AG04450 (cell line): ENCODE data around the gene SOCS6. TPM values are rescaled to one million over a fixed set of nuclear protein-coding genes. Genes with fewer than 3 reads are reported as not detected.
A peak's percentile ranks its signal among the peaks of the same experiment; 100 is the strongest.

Source experiments
- CTCF ChIA-PET: fragments of 300-600, 350-600 bp; formaldehyde crosslinking; extraction: SDS; loops from one replicate; lab custom pipeline; 2022; ENCODE audit warnings: antibody characterized with exemption, inconsistent platforms; lab: Charles Lee
- POLR2A ChIA-PET: fragments of 350-600 bp; formaldehyde crosslinking; extraction: SDS; loops from one replicate; lab custom pipeline; 2021; ENCODE audit warnings: antibody characterized with exemption, inconsistent platforms; lab: Yijun Ruan, JAX
- DNase-seq: peaks from one replicate; pipeline ENCODE4 v3.0.0-alpha.2; 2011; ENCODE audit warnings: low read depth, low spot score
- H3K27ac ChIP-seq: one replicate; pipeline ENCODE4 v1.5.1; 2012; ENCODE audit warnings: low read depth, low read length, control low read depth
- H3K27me3 ChIP-seq: one replicate; pipeline ENCODE4 v1.6.0; 2012; ENCODE audit warnings: low read length; ENCODE audit not compliant: control insufficient read depth, insufficient read depth
- H3K4me3 ChIP-seq: 2 replicates; pipeline ENCODE4 v1.5.1; 2011; ENCODE audit warnings: mild to moderate bottlenecking, low read depth, low read length, control low read depth
- H3K9me3 ChIP-seq: 2 replicates; pipeline ENCODE4 v1.5.1; 2012; ENCODE audit warnings: low read length; ENCODE audit not compliant: control insufficient read depth, insufficient read depth
- polyA plus RNA-seq: library from polyadenylated mRNA; depleted of rRNA; stranded (reverse); fragments of >200 nt; gene quantifications from 2 replicates; pipeline ENCODE4 v1.2.3, GENCODE V29; 2011
- TF ChIP-seq, protein P1 (sequence below): IDR thresholded peaks from 2 replicates; pipeline ENCODE4 v1.5.1; 2011; ENCODE audit warnings: low read depth, low read length, control low read depth, inconsistent platforms

Gene SOCS6
- polyA plus RNA-seq, 1 experiment, result 26.7 TPM

DNA sequence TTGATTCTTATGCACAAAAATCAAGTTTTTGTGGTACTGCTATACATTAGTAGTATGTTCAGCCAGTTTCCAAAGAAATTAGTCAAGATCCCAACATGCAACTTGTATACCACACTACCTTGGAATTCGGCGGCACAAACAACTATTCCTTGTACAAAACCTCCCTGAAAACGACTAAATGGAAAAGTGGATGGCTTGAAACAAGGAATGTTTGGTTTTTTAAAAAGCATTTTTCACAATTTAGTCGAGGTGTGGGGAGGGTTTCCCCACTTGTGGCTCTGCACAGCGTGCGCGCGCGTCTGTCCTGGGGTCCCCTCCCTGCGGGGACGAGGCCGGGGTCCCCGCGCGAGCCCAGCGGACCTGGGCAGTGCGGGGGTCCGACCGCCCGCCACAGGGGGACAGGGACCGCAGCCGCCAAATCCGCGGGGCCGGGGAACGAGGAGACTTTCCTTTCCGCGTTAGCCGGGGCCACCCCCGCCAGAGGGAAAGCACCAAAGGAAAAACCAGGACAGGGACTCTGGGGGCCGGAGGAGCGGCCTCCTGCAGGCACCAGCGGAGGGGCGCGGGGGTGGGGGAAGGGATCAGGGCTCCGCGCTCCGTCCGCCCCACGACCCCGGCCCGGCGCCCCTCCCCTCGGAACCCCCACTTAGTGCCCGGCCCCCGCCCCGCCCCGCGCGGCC is 534 bp upstream of the SOCS6 start:
- no peaks in the 10 kb centered on the region for H3K27me3 ChIP-seq
- peak overlapping the region; percentile 31 for H3K27ac ChIP-seq
- CTCF ChIA-PET, result no interaction called here

DNA sequence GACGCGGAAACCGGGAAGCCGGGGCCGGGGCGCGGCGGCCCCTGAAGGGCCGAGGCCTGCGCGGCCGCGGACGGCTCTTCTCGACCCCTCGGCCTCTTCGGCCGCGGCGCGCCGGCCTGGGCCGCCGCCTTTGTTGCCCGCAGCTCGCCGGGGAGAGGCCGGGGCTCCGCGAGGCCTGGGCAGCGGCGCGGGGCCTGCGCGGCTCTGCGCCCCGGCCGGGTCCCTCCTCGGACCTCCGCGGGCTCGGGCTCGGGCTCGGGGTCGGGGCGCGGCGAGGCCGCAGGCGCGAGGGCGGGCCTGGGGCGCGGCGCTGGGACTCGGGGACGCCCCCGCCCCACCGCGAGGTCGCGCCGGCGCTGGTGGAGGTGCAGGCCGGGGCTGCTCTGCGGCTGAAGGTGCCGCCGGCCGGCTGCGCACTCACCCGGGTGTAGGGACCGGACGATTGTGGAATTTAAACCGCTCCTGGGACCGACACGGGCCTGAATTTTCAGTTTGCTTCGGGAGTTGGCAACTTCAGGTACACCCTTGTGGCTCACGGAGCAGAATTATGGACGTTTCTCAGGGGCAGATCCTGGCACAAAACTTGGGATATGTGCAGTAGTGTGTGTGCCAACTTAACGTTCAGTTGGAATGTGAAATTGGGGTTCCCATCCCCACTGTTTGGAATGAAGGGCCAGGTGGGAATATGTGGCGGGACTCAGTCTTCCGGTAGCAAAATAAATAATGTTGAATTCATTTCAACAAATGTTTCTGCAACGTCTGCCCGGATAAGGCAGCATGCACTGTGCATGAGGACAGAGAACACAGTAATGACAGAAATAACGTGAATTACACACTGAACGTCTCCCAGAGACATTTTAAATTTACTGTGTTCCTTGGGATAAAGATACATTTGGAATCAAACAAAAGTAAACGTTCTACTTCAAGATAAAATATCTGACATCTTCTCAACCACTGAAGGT is 787 bp downstream of the SOCS6 start:
- peak overlapping the region; percentile 63 for H3K27ac ChIP-seq
- ChIA-PET CTCF (interaction anchor here (0.7 kb wide), 1 partner anchor 144 kb away, joined by 10 read pairs; no protein-coding TSS in a partner anchor), POLR2A (interaction anchor here (0.9 to 1.4 kb wide), 2 partner anchors 16 to 68 kb away, joined by 3 to 6 read pairs; no protein-coding TSS in a partner anchor)
- H3K27me3 ChIP-seq, result no peaks in the 10 kb centered on the region
- no peak for DNase-seq
- no peaks in the 10 kb centered on the region for H3K9me3 ChIP-seq
- H3K4me3 ChIP-seq, result peak overlapping the region; percentile 83
- TF ChIP-seq, protein P1, sequence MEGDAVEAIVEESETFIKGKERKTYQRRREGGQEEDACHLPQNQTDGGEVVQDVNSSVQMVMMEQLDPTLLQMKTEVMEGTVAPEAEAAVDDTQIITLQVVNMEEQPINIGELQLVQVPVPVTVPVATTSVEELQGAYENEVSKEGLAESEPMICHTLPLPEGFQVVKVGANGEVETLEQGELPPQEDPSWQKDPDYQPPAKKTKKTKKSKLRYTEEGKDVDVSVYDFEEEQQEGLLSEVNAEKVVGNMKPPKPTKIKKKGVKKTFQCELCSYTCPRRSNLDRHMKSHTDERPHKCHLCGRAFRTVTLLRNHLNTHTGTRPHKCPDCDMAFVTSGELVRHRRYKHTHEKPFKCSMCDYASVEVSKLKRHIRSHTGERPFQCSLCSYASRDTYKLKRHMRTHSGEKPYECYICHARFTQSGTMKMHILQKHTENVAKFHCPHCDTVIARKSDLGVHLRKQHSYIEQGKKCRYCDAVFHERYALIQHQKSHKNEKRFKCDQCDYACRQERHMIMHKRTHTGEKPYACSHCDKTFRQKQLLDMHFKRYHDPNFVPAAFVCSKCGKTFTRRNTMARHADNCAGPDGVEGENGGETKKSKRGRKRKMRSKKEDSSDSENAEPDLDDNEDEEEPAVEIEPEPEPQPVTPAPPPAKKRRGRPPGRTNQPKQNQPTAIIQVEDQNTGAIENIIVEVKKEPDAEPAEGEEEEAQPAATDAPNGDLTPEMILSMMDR, result no peak

More for the DNA sequence above, 534 bp upstream of the SOCS6 start:
- DNase-seq, result no peak
- POLR2A ChIA-PET, result interaction anchor here (0.9 to 1.4 kb wide), 2 partner anchors 17 to 69 kb away, joined by 3 to 6 read pairs; no protein-coding TSS in a partner anchor
- peak overlapping the region; percentile 64 for H3K4me3 ChIP-seq
- TF ChIP-seq, protein P1, result no peak; the same call in 1 of the 2 replicates
- H3K9me3 ChIP-seq, result no peaks in the 10 kb centered on the region

DNA sequence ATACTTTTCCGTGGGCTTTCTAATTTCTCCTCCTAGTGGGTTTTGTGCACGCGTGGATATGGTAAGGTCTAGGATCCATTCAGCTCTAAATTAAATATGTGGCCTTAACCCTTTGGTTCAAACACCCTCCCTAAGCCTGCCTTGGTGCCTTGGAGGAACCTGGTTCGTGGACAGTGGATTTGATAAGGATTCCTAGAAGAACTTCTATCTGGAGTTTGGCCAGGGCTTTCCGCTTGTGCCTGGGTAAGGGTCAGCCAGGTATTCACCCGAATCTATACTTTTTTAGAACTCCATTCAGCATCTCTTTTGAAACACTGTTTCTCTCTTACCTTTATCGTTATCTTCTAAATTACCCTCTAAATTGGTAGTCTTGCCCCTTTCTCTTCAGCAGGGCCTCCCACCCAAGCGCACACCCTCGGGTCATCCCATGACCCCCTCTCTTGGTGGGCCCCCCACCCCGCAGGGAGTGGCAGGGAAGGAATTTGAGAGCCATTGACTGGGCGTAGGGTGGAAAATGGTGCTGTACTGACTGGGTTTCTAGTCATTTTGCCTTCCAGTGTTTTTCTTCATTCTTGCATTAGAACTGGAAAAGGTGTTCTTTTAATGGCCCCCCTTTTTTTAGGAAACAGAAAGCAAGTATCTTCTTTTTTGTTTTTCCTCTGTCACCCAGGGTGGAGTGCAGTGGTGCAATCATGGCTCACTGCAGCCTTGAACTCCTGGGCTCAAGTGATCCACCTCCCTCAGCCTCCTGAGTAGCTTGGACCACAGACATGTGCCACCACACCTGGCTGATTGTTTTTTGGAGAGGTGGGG is 1.8 kb downstream of the SOCS6 start:
- H3K9me3 ChIP-seq, result no peaks in the 10 kb centered on the region
- POLR2A ChIA-PET, result no interaction called here
- TF ChIP-seq, protein P1, result no peak
- no peak overlapping the region for H3K27ac ChIP-seq
- peak overlapping the region; percentile 83 for H3K4me3 ChIP-seq
- no peaks in the 10 kb centered on the region for H3K27me3 ChIP-seq
- no peak for DNase-seq
- CTCF ChIA-PET, result interaction anchor here (0.7 kb wide), 1 partner anchor 143 kb away, joined by 10 read pairs; no protein-coding TSS in a partner anchor

DNA sequence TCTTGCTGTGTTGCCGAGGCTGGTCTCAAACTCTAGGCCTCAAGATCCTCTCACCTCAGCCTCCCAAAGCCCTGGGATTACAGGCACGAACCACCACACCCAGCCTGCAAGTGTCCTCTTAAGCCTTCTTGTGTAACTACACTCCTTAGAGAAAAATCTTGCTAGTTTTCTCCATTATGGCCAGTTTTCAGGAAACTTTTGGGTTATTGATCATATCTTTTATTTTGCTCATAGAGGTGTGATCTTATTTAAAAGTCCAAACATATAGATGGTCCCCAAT is 2.4 kb downstream of the SOCS6 start:
- Histone ChIP-seq H3K9me3 (no peaks in the 10 kb centered on the region), H3K27me3 (no peaks in the 10 kb centered on the region), H3K27ac (no peak overlapping the region), H3K4me3 (peak overlapping the region; percentile 30)
- ChIA-PET POLR2A (no interaction called here), CTCF (interaction anchor here (1.0 to 1.1 kb wide), 2 partner anchors 142 to 143 kb away, joined by 4 read pairs; no protein-coding TSS in a partner anchor)
- TF ChIP-seq, protein P1, result no peak
- DNase-seq, result no peak
